Measurements from ENCODE around the gene GMPR2. TPM values are rescaled to one million over a fixed set of nuclear protein-coding genes. Genes with fewer than 3 reads are reported as not detected.

Gene GMPR2
- total RNA-seq, 1 experiment from 2014 or later: 76.9 TPM

DNA sequence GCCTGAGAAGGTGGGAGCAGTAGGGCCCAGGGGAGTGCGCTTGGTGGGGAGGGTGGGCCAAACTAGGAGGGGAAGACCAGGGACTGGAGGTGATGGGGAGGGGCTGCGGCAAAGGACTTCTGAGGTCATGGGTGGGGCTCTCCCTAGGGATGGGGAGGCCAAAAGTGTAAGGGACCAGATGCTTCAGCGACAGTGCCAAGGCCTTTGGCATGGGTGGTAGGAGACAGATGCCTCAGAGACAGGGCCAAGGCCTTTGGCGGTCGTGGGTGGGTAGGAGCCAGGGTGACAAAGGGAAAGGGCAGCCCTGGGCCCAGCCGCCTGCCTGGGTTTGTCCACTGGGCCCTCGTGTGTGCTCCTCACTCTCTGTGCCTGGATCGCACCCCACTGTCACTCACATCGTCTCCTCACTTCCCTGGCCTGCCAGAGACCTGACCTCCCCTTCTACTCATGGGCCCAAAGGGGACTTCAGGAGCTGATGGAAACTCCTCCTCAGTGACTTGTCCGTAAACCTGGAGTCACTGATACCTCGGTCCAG lies 51.8 kb downstream of the GMPR2 start:
- H3K4me3 ChIP-seq (ENCODE audit: low read depth, low read length): no peak overlapping the region
- H3K36me3 ChIP-seq (ENCODE audit: control insufficient read depth, insufficient read depth, low read length): no peaks in the 10 kb centered on the region
- ChIA-PET POLR2A (no interaction called here), CTCF (no interaction called here)
- H3K27me3 ChIP-seq (replicated peaks; ENCODE audit: control insufficient read depth, insufficient read depth, low read length): no peaks in the 10 kb centered on the region
- no TSS peak for BruUV-seq (replicated peaks)
- Mint-ChIP-seq H3K4me1 (ENCODE audit: low read depth, unreplicated experiment) (no peaks in the 10 kb centered on the region), H3K4me3 (ENCODE audit: unreplicated experiment) (no peak overlapping the region), H3K27me3 (ENCODE audit: insufficient read depth, unreplicated experiment) (no peaks in the 10 kb centered on the region), H3K27ac (ENCODE audit: unreplicated experiment) (no peak overlapping the region), H3K36me3 (ENCODE audit: insufficient read depth, unreplicated experiment) (no peaks in the 10 kb centered on the region), H3K9me3 (ENCODE audit: unreplicated experiment) (no peaks in the 10 kb centered on the region)
- no peak for DNase-seq
- intact Hi-C loops (cut with micrococcal nuclease; ENCODE audit: unreplicated experiment): no loop called here
- no peaks in the 10 kb centered on the region for H3K9me3 ChIP-seq
- no peaks in the 10 kb centered on the region for H3K4me1 ChIP-seq
- no peak for TF ChIP-seq CTCF (IDR thresholded peaks at IDR 0.05; ENCODE audit: insufficient read depth in 1 of 2, low read depth in 1 of 2, low read length in 1 of 2, severe bottlenecking in 1 of 2, unreplicated experiment in 1 of 2)

DNA sequence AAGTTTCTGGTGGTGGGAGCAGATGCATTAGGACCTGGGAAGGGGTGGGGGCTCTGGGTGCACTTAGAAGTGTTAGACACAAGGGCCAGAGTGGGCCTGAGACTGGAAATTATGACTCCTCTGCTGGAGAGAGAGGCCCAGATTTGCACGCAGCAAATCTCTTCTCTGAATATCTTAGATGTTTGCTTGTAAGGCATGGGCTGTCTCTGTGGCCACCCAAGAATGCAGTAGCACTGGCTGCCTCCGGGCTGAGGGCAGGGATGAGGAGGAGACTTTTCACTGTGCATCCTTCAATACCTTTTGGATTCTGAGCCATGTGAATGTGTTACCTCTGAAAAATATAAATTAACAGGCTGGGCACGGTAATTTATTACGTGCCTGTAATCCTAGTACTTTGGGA lies 52.6 kb downstream of the GMPR2 start:
- no peak overlapping the region for H3K4me3 Mint-ChIP-seq (ENCODE audit: unreplicated experiment)
- H3K36me3 Mint-ChIP-seq (ENCODE audit: insufficient read depth, unreplicated experiment): no peaks in the 10 kb centered on the region
- H3K27ac Mint-ChIP-seq (ENCODE audit: unreplicated experiment): no peak overlapping the region
- Histone ChIP-seq H3K4me3 (ENCODE audit: low read depth, low read length) (no peak overlapping the region), H3K9me3 (no peaks in the 10 kb centered on the region), H3K27me3 (replicated peaks; ENCODE audit: control insufficient read depth, insufficient read depth, low read length) (no peaks in the 10 kb centered on the region), H3K4me1 (no peaks in the 10 kb centered on the region), H3K36me3 (ENCODE audit: control insufficient read depth, insufficient read depth, low read length) (no peaks in the 10 kb centered on the region)
- no peak for DNase-seq
- BruUV-seq (replicated peaks): no TSS peak
- no peak for TF ChIP-seq CTCF (IDR thresholded peaks at IDR 0.05; ENCODE audit: insufficient read depth in 1 of 2, low read depth in 1 of 2, low read length in 1 of 2, severe bottlenecking in 1 of 2, unreplicated experiment in 1 of 2)
- intact Hi-C loops (cut with micrococcal nuclease; ENCODE audit: unreplicated experiment): no loop called here
- ChIA-PET CTCF (interaction anchor here (0.6 kb wide), 1 partner anchor 10 kb away, joined by 4 read pairs; no protein-coding TSS in a partner anchor), POLR2A (no interaction called here)
- H3K9me3 Mint-ChIP-seq (ENCODE audit: unreplicated experiment): no peaks in the 10 kb centered on the region
- no peaks in the 10 kb centered on the region for H3K4me1 Mint-ChIP-seq (ENCODE audit: low read depth, unreplicated experiment)
- no peaks in the 10 kb centered on the region for H3K27me3 Mint-ChIP-seq (ENCODE audit: insufficient read depth, unreplicated experiment)

DNA sequence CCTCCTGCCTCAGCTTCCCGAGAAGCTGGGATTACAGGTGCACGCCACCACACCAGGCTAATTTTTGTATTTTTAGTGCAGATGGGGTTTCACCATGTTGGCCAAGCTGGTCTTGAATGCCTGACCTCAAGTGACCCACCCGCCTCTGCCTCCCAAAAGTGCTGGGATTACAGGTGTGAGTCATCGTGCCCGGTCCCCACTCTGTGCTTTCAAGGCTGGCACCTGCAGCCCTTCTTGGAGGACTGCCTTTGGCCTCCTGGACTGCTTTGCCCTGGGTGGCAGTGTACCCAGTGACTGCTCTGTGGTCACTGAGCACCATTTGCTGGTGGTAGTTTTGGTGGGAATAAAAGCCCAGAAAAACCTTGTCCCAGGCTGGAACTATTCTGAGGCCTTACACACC lies 54.3 kb downstream of the GMPR2 start:
- no peak for DNase-seq
- no peaks in the 10 kb centered on the region for H3K4me1 ChIP-seq
- intact Hi-C loops (cut with micrococcal nuclease; ENCODE audit: unreplicated experiment): no loop called here
- Mint-ChIP-seq H3K36me3 (ENCODE audit: insufficient read depth, unreplicated experiment) (peaks cover 2% of the 10 kb centered on the region), H3K4me1 (ENCODE audit: low read depth, unreplicated experiment) (no peaks in the 10 kb centered on the region), H3K27ac (ENCODE audit: unreplicated experiment) (no peak overlapping the region), H3K9me3 (ENCODE audit: unreplicated experiment) (no peaks in the 10 kb centered on the region), H3K27me3 (ENCODE audit: insufficient read depth, unreplicated experiment) (no peaks in the 10 kb centered on the region), H3K4me3 (ENCODE audit: unreplicated experiment) (no peak overlapping the region)
- no peak for TF ChIP-seq CTCF (IDR thresholded peaks at IDR 0.05; ENCODE audit: insufficient read depth in 1 of 2, low read depth in 1 of 2, low read length in 1 of 2, severe bottlenecking in 1 of 2, unreplicated experiment in 1 of 2)
- H3K4me3 ChIP-seq (ENCODE audit: low read depth, low read length): no peak overlapping the region
- no peaks in the 10 kb centered on the region for H3K27me3 ChIP-seq (replicated peaks; ENCODE audit: control insufficient read depth, insufficient read depth, low read length)
- ChIA-PET CTCF (no interaction called here), POLR2A (no interaction called here)
- no TSS peak for BruUV-seq (replicated peaks)
- H3K36me3 ChIP-seq (ENCODE audit: control insufficient read depth, insufficient read depth, low read length): no peaks in the 10 kb centered on the region
- no peaks in the 10 kb centered on the region for H3K9me3 ChIP-seq

Other genes starting within 250 kb of the GMPR2 start
- gene DHRS4L2, start 244.0 kb upstream of the GMPR2 start, total RNA-seq (2022): 7.2 and 7.8 TPM in 2 replicates
- gene CARMIL3, start 180.9 kb upstream of the GMPR2 start, total RNA-seq (2022): 0.88 and 1.00 TPM in 2 replicates
- gene CPNE6, start 161.4 kb upstream of the GMPR2 start, total RNA-seq (2022): not detected in 2 replicates
- gene PCK2, start 138.6 kb upstream of the GMPR2 start, total RNA-seq (2022): 132 and 146 TPM in 2 replicates
- gene DCAF11, start 118.2 kb upstream of the GMPR2 start, total RNA-seq (2022): 58.1 and 65.9 TPM in 2 replicates
- gene NRL, start 118.0 kb upstream of the GMPR2 start, total RNA-seq (2022): 2.1 and 2.3 TPM in 2 replicates
- gene FITM1, start 102.3 kb upstream of the GMPR2 start, total RNA-seq (2022): 0.39 and 0.44 TPM in 2 replicates
- 130 and 141 TPM in 2 replicates for gene PSME1, start 96.7 kb upstream of the GMPR2 start, total RNA-seq (2022)
- gene EMC9, start 91.3 kb upstream of the GMPR2 start, total RNA-seq (2022): 31.1 and 32.4 TPM in 2 replicates
- gene PSME2, start 86.3 kb upstream of the GMPR2 start, total RNA-seq (2022): 142 and 145 TPM in 2 replicates
- 72.2 and 77.6 TPM in 2 replicates for gene RNF31, start 85.4 kb upstream of the GMPR2 start, total RNA-seq (2022)
- gene IRF9, start 71.7 kb upstream of the GMPR2 start, total RNA-seq (2022): 54.1 and 55.4 TPM in 2 replicates
- 8.4 and 10.6 TPM in 2 replicates for gene REC8, start 60.8 kb upstream of the GMPR2 start, total RNA-seq (2022)
- gene IPO4, start 44.1 kb upstream of the GMPR2 start, total RNA-seq (2022): 85.4 and 95.8 TPM in 2 replicates
- 41.9 and 47.1 TPM in 2 replicates for gene TM9SF1, start 37.5 kb upstream of the GMPR2 start, total RNA-seq (2022)
- not detected in 2 replicates for gene TSSK4, start 27.2 kb upstream of the GMPR2 start, total RNA-seq (2022)
- 57.7 and 58.7 TPM in 2 replicates for gene CHMP4A, start 19.4 kb upstream of the GMPR2 start, total RNA-seq (2022)
- gene MDP1, start 16.9 kb upstream of the GMPR2 start, total RNA-seq (2022): 19.6 and 20.5 TPM in 2 replicates
- 210 and 218 TPM in 2 replicates for gene NEDD8, start 562 bp upstream of the GMPR2 start, total RNA-seq (2022)
- gene TINF2, start 9.7 kb downstream of the GMPR2 start, total RNA-seq (2022): 33.4 and 34.4 TPM in 2 replicates
- gene TGM1, start 30.2 kb downstream of the GMPR2 start, total RNA-seq (2022): 5.9 and 6.1 TPM in 2 replicates
- 27.1 and 30.4 TPM in 2 replicates for gene RABGGTA, start 38.7 kb downstream of the GMPR2 start, total RNA-seq (2022)
- 15.6 and 18.1 TPM in 2 replicates for gene DHRS1, start 66.9 kb downstream of the GMPR2 start, total RNA-seq (2022)
- gene NOP9, start 66.9 kb downstream of the GMPR2 start, total RNA-seq (2022): 35.1 and 38.3 TPM in 2 replicates
- 3.5 and 7.2 TPM in 2 replicates for gene CIDEB, start 75.0 kb downstream of the GMPR2 start, total RNA-seq (2022)
- gene LTB4R2, start 77.2 kb downstream of the GMPR2 start, total RNA-seq (2022): 10.3 and 12.3 TPM in 2 replicates
- gene LTB4R, start 78.6 kb downstream of the GMPR2 start, total RNA-seq (2022): 7.3 and 7.8 TPM in 2 replicates
- 0.57 and 0.60 TPM in 2 replicates for gene ADCY4, start 102.1 kb downstream of the GMPR2 start, total RNA-seq (2022)
- gene RIPK3, start 107.1 kb downstream of the GMPR2 start, total RNA-seq (2022): 1.5 TPM in 2 replicates
- 0.84 and 0.88 TPM in 2 replicates for gene NFATC4, start 135.3 kb downstream of the GMPR2 start, total RNA-seq (2022)
- 5.9 and 6.1 TPM in 2 replicates for gene NYNRIN, start 166.1 kb downstream of the GMPR2 start, total RNA-seq (2022)
- 1.1 and 1.4 TPM in 2 replicates for gene CBLN3, start 196.7 kb downstream of the GMPR2 start, total RNA-seq (2022)
- 50.0 and 50.5 TPM in 2 replicates for gene KHNYN, start 197.0 kb downstream of the GMPR2 start, total RNA-seq (2022)
- 44.1 and 45.8 TPM in 2 replicates for gene SDR39U1, start 209.8 kb downstream of the GMPR2 start, total RNA-seq (2022)

Data from Caco-2 (cell line).